ENCODE measurements around the gene ATXN7L3. TPM values are rescaled to one million over a fixed set of nuclear protein-coding genes. Genes with fewer than 3 reads are reported as not detected.

Gene ATXN7L3
- total and polyA plus RNA-seq, 9 of the 15 experiments (the other 6 are each of a cell fraction or from before 2014, with no cell fraction given), result 0.62 to 66.1 (median 33.2) TPM

- peak; percentile 59; the same call in 1 of the 2 replicates for TF ChIP-seq CXXC5 (CRISPR knock-in tag; IDR thresholded peaks at IDR 0.05)
- TF ChIP-seq HDAC1 (IDR thresholded peaks at IDR 0.05), result peak in 1 of 2 experiments; percentile 30; a peak in 2 of 4 replicates
- peak; percentile 82 for TF ChIP-seq SMARCA4 (IDR thresholded peaks at IDR 0.05)
- peak; percentile 36 for TF ChIP-seq CCNT2 (IDR thresholded peaks at IDR 0.05; ENCODE audit: borderline replicate concordance, extremely low read depth, insufficient read length, low read depth, low read length)
- peak; percentile 89 for TF ChIP-seq SOX6 (IDR thresholded peaks at IDR 0.05)
- TF ChIP-seq SMAD1 (IDR thresholded peaks at IDR 0.05; ENCODE audit: low read depth, low read length, partially characterized antibody), result no peak
- peak; percentile 86 to 88; a peak in 3 of 4 replicates for TF ChIP-seq FOXK2 (conservative IDR thresholded peaks at IDR 0.05 in 1 of 2, IDR thresholded peaks at IDR 0.05 in 1 of 2; ENCODE audit: low read depth in 2 of 2)
- no peak for TF ChIP-seq BRD9 (IDR thresholded peaks at IDR 0.05; ENCODE audit: low read depth, partially characterized antibody)
- TF ChIP-seq EP300 (IDR thresholded peaks at IDR 0.05; ENCODE audit: low read length), result peak; percentile 35; the same call in 1 of the 2 replicates
- TF ChIP-seq HDAC2 (IDR thresholded peaks at IDR 0.05), result peak; percentile 69
- peak in 1 of 2 experiments; percentile 70; a peak in 3 of 4 replicates for TF ChIP-seq MAZ (CRISPR knock-in tag; conservative IDR thresholded peaks at IDR 0.05 in 1 of 2, IDR thresholded peaks at IDR 0.05 in 1 of 2)
- TF ChIP-seq GATAD2A (IDR thresholded peaks at IDR 0.05), result 0 out of 2 replicates have a peak, but pooled peaks have one; percentile 34
- peak; percentile 86 for TF ChIP-seq ATF7 (IDR thresholded peaks at IDR 0.05)
- peak; percentile 82 for TF ChIP-seq ZNF239 (CRISPR knock-in tag; IDR thresholded peaks at IDR 0.05)
- TF ChIP-seq, protein P1, sequence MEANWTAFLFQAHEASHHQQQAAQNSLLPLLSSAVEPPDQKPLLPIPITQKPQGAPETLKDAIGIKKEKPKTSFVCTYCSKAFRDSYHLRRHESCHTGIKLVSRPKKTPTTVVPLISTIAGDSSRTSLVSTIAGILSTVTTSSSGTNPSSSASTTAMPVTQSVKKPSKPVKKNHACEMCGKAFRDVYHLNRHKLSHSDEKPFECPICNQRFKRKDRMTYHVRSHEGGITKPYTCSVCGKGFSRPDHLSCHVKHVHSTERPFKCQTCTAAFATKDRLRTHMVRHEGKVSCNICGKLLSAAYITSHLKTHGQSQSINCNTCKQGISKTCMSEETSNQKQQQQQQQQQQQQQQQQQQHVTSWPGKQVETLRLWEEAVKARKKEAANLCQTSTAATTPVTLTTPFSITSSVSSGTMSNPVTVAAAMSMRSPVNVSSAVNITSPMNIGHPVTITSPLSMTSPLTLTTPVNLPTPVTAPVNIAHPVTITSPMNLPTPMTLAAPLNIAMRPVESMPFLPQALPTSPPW (CRISPR knock-in tag; IDR thresholded peaks at IDR 0.05), result peak; percentile 77
- peak; percentile 98 for TF ChIP-seq ZNF316 (IDR thresholded peaks at IDR 0.05)
- TF ChIP-seq CBFA2T2 (conservative IDR thresholded peaks at IDR 0.05), result peak; percentile 79
- no peak for TF ChIP-seq MBD2 (IDR thresholded peaks at IDR 0.05; ENCODE audit: borderline replicate concordance, low read depth)
- peak; percentile 39; the same call in 1 of the 2 replicates for TF ChIP-seq GABPB1 (CRISPR knock-in tag; IDR thresholded peaks at IDR 0.05)
- no peak for TF ChIP-seq KLF10 (CRISPR knock-in tag; IDR thresholded peaks at IDR 0.05)
- peak; percentile 63; the same call in 1 of the 2 replicates for TF ChIP-seq ZKSCAN1 (IDR thresholded peaks at IDR 0.05; ENCODE audit: low read depth, low read length)
- 0 out of 2 replicates have a peak, but pooled peaks have one; percentile 52 for TF ChIP-seq CREB3 (tag; conservative IDR thresholded peaks at IDR 0.05; ENCODE audit: low read depth)
- TF ChIP-seq ZNF589 (CRISPR knock-in tag; IDR thresholded peaks at IDR 0.05; ENCODE audit: low read depth), result peak; percentile 70; the same call in 1 of the 2 replicates
- no peak for TF ChIP-seq ZSCAN29 (IDR thresholded peaks at IDR 0.05)
- TF ChIP-seq, protein P2, sequence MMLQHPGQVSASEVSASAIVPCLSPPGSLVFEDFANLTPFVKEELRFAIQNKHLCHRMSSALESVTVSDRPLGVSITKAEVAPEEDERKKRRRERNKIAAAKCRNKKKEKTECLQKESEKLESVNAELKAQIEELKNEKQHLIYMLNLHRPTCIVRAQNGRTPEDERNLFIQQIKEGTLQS (IDR thresholded peaks at IDR 0.05), result peak; percentile 97
- TF ChIP-seq, protein P2 (CRISPR knock-in tag; conservative IDR thresholded peaks at IDR 0.05), result peak; percentile 91
- peak; percentile 66; the same call in 1 of the 2 replicates for TF ChIP-seq FOXP1 (CRISPR knock-in tag; IDR thresholded peaks at IDR 0.05)
- 0 out of 2 replicates have a peak, but pooled peaks have one; percentile 24 for TF ChIP-seq FOXJ2 (tag; IDR thresholded peaks at IDR 0.05)
These were observed 40.0 kb downstream of the ATXN7L3 start (continued) for GRCh38 chr17:44159519-44160210.

All from K562 (cell line).